Occipital lobe (tissue), 2 donors: ENCODE results near the gene ABHD8. TPM values are rescaled to one million over a fixed set of nuclear protein-coding genes. Genes with fewer than 3 reads are reported as not detected.

Experiments used
- DNase-seq: peaks from one replicate; lab custom pipeline; 2025; lab: John Stamatoyannopoulos, UW
- total RNA-seq: library from RNA; depleted of rRNA; stranded (reverse); fragments of >200 nt; gene quantifications from one replicate; pipeline ENCODE4 v1.2.3, GENCODE V29; 2014

The ABHD8 gene
- 20.6 TPM for total RNA-seq

GRCh38 chr19:17303167-17303939, at the start of gene ABHD8:
TSS of gene ABHD8 (minus strand) at chr19:17303425. CDS start at chr19:17301616, 1,809 bp downstream.
- peak; percentile 93 for DNase-seq

- no peak for DNase-seq
Measured at GRCh38 chr19:17352608-17353280, 49.5 kb upstream of the ABHD8 start.

- DNase-seq = no peak
Measured at GRCh38 chr19:17351815-17352435, 48.7 kb upstream of the ABHD8 start.

- no peak for DNase-seq
Measured at GRCh38 chr19:17348700-17349099, 45.5 kb upstream of the ABHD8 start.

- no peak for DNase-seq
Measured at GRCh38 chr19:17347877-17348276, 44.7 kb upstream of the ABHD8 start.

GRCh38 chr19:17347361-17347760, 44.1 kb upstream of the ABHD8 start:
- no peak for DNase-seq

GRCh38 chr19:17346109-17346671, 43.0 kb upstream of the ABHD8 start:
- DNase-seq = peak; percentile 29

GRCh38 chr19:17341845-17342244, 38.6 kb upstream of the ABHD8 start:
- DNase-seq = no peak

- DNase-seq = no peak
Measured at GRCh38 chr19:17341386-17341785, 38.2 kb upstream of the ABHD8 start.

GRCh38 chr19:17340871-17341357, 37.7 kb upstream of the ABHD8 start:
- DNase-seq = no peak

- no peak for DNase-seq
Measured at GRCh38 chr19:17340302-17340870, 37.2 kb upstream of the ABHD8 start.

GRCh38 chr19:17339088-17339741, 36.0 kb upstream of the ABHD8 start:
- DNase-seq = no peak

- no peak for DNase-seq
Measured at GRCh38 chr19:17338433-17339078, 35.3 kb upstream of the ABHD8 start.

GRCh38 chr19:17337675-17338432, 34.6 kb upstream of the ABHD8 start:
- DNase-seq = no peak

- DNase-seq = peak; percentile 96
Measured at GRCh38 chr19:17336872-17337674, 33.8 kb upstream of the ABHD8 start, which contains the start of gene GTPBP3. TSS of gene GTPBP3 (plus strand) at chr19:17337553. CDS start at chr19:17337612, 59 bp downstream.

GRCh38 chr19:17335575-17335974, 32.4 kb upstream of the ABHD8 start:
- DNase-seq = no peak

GRCh38 chr19:17334414-17335409, 31.5 kb upstream of the ABHD8 start, which contains the start of gene ANO8:
TSS of gene ANO8 (minus strand) at chr19:17334855. CDS start at chr19:17334670, 185 bp downstream.
- DNase-seq = peak; percentile 95
